Psoas muscle (tissue), 8 donors: ENCODE results near the gene TSPAN11. TPM values are rescaled to one million over a fixed set of nuclear protein-coding genes. Genes with fewer than 3 reads are reported as not detected.

ENCODE experiments used
- ATAC-seq, 4 donors: fragments of 200-7000 bp; cut with Tn5 transposase; one replicate each; pipeline ENCODE4 v1.9.1; 2020; ENCODE audit warnings: moderate library complexity in 3 of 4, mild to moderate bottlenecking in 2 of 4
- DNase-seq, 2 donors: peaks; one replicate each; pipeline ENCODE4 v3.0.0-alpha.2; 2020
- H3K27ac ChIP-seq: fragments of 200-600 bp; one replicate; pipeline ENCODE4 v1.8.0; 2022
- H3K27me3 ChIP-seq, 3 donors: fragments of 200-600 bp in 1 of 3; one replicate each; pipeline versions ENCODE4 v1.6.1 to v1.8.0; 2013 to 2022; ENCODE audit warnings: low read length in 2 of 3, mild to moderate bottlenecking in 2 of 3, moderate library complexity in 1 of 3; ENCODE audit not compliant: insufficient read depth in 3 of 3
- H3K36me3 ChIP-seq, 2 donors: fragments of 200-600 bp in 1 of 2; one replicate each; pipeline versions ENCODE4 v1.6.1 to v1.8.0; 2013 to 2022; ENCODE audit warnings: low read depth in 1 of 2, mild to moderate bottlenecking in 1 of 2, moderate library complexity in 1 of 2; ENCODE audit not compliant: insufficient read depth in 1 of 2
- H3K4me1 ChIP-seq: fragments of 200-600 bp; one replicate; pipeline ENCODE4 v1.8.0; 2022
- H3K4me3 ChIP-seq: fragments of 200-600 bp; one replicate; pipeline ENCODE4 v1.8.0; 2022; ENCODE audit warnings: mild to moderate bottlenecking
- H3K9me3 ChIP-seq: fragments of 200-600 bp; one replicate; pipeline ENCODE4 v1.8.0; 2022
- WGBS, 3 donors: extraction: QIAGEN DNeasy Blood & Tissue Kit; methylation state at CpG; one replicate each; pipeline versions ENCODE4 v1.1.6 to v1.1.7; 2013; 5-methylcytosine and 5-hydroxymethylcytosine counted together
- intact Hi-C, 2 donors: fragments of 100-400 bp; cut with DNase I; formaldehyde crosslinking; loops; one replicate each; pipeline versions ENCODE4 v1.11.0 to v1.14.2; 2022
- polyA plus RNA-seq, 3 donors: library from polyadenylated mRNA; stranded (reverse); fragments of 200-250 nt; gene quantifications; one replicate each; pipeline ENCODE4 v1.2.3, GENCODE V29; 2013
- total RNA-seq, 4 donors: library from RNA; stranded (reverse); fragmentation: NEBNext Ultra II Directional in 2 of 4; extraction: Animal tissue kit (Norgen Biotek cat#: 25700) in 2 of 4; gene quantifications; one replicate each; pipeline versions ENCODE4 v1.2.1 to v1.2.4, GENCODE V29; 2021 to 2023
- TF ChIP-seq, protein P1 (sequence below): fragments of 200-600 bp; IDR thresholded peaks from one replicate; pipeline ENCODE4 v1.8.0; 2022; ENCODE audit warnings: antibody characterized with exemption
- donor health status: healthy with polysubstance abuse.
- donor health status: DM: no; HTN: no; CAD: no; lungs with moderate emphysema.
- donor health status: Bipolar disorder and iron deficiency.
- donor health status: healthy.
- donor health status: DM: yes; HTN: yes; CAD: no.
- donor health status: DM: no; HTN: no; CAD: no.
- donor health status: DM: no; HTN: no; CAD: no.
- donor health status: DM: yes; HTN: yes; CAD: no.

The TSPAN11 gene
- total and polyA plus RNA-seq, 7 donors: 0.05 to 0.24 (median 0.14) TPM; not detected in 1

DNA sequence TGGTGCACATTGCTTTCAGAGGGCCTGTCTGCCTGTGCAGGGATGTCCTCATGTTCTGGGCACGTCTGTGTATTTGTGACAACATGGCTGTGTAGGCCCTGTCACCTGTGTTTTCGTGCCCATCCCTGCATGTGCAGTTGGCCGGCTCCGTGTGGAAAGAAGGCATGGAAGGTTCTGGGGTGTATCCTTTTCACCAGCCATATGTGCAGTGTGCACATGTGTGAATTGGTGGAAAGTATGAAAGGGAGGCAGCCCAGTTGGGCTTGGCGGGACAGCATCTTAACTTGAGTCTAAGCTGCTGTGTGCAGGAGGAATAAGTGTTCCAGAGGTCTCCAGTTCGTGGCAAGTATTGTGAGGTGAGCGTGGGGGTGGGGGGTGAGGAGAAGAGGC, 669 bp downstream of the TSPAN11 start:
- TF ChIP-seq, protein P1, sequence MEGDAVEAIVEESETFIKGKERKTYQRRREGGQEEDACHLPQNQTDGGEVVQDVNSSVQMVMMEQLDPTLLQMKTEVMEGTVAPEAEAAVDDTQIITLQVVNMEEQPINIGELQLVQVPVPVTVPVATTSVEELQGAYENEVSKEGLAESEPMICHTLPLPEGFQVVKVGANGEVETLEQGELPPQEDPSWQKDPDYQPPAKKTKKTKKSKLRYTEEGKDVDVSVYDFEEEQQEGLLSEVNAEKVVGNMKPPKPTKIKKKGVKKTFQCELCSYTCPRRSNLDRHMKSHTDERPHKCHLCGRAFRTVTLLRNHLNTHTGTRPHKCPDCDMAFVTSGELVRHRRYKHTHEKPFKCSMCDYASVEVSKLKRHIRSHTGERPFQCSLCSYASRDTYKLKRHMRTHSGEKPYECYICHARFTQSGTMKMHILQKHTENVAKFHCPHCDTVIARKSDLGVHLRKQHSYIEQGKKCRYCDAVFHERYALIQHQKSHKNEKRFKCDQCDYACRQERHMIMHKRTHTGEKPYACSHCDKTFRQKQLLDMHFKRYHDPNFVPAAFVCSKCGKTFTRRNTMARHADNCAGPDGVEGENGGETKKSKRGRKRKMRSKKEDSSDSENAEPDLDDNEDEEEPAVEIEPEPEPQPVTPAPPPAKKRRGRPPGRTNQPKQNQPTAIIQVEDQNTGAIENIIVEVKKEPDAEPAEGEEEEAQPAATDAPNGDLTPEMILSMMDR: no peak
- Histone ChIP-seq H3K9me3 (no peaks in the 10 kb centered on the region), H3K27ac (no peak overlapping the region), H3K4me3 (no peak overlapping the region), H3K4me1 (no peaks in the 10 kb centered on the region), H3K36me3 (no peaks in the 10 kb centered on the region), H3K27me3 (peaks cover 0 to 33% (median 17%) of the 10 kb centered on the region in 3 donors)
- intact Hi-C loops: no loop called here
- WGBS, 3 donors: 93 to 94% (median 94%) methylated on average over 7 of the region's 7 CpGs
- DNase-seq: no peak
- ATAC-seq: no peak

DNA sequence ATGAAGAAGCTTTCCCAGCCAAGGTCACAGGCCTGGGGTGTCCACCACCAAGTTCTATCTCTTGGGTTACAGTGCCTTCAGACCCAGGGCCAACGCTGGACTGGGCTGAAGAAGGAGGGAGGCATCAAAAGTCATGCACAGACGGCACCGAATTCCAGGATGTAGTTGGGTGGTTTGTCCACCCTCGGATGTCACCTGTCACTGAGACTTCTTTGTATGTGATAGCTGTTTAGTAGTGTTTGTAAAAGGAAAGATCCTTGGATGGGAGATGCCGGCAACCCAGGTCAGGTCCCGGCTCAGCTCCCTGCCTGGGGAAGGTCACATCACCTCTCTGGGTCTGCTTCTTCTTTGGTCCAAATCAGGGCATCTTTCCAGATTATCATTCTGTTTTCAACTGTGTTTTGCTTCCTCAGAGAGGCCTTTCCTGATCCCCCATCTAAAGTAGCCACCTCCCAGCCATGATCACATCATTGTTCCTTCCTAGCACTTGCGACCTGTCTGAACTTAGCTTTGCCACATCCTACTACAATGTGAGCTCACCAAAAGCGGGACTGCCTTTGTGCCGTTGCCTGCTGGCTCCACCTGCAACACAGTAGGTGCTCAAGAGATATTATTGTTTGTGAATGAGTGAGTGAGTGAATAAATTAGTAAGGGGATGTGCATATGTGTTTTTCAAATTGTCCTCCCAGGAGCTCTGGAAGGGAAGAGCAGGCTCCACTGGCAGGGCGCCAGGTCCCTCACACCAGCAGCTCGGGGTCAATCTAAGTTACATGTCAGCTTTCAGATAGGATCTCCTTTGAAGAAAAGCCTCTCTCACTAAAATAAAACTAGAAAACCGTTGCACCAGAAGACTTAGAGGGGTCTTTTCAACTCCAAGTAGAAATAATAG, 2.1 kb downstream of the TSPAN11 start:
- Histone ChIP-seq H3K27me3 (peaks cover 0 to 33% (median 17%) of the 10 kb centered on the region in 3 donors), H3K4me1 (no peaks in the 10 kb centered on the region), H3K4me3 (no peak overlapping the region), H3K27ac (no peak overlapping the region), H3K36me3 (no peaks in the 10 kb centered on the region), H3K9me3 (no peaks in the 10 kb centered on the region)
- TF ChIP-seq, protein P1: no peak
- WGBS, 3 donors: 74 to 76% (median 75%) methylated on average over 12 of the region's 12 CpGs
- no peak for DNase-seq
- intact Hi-C loops: no loop called here
- ATAC-seq: no peak

DNA sequence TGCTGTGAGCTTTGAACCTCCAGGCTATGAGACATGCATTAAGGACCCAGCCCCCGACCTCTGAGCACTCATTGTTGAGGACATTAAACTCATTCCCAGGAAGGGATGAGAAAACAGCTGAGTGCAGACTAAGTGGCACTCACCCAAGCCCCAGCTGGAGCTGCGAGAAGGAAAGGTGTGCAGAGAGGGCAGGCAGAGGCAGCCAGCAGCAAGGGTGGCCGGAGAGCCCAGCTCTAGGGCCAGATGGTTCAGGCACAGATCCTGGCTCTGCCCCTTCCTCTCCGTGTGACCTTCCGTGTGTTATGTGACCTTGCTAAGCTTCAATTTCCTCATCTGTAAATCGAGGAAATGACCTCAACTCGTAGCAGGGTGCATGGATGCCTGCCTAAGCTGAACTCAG, 3.7 kb downstream of the TSPAN11 start:
- no peak for ATAC-seq
- 41 to 49% (median 44%) methylated on average over 7 of the region's 7 CpGs for WGBS, 3 donors

DNA sequence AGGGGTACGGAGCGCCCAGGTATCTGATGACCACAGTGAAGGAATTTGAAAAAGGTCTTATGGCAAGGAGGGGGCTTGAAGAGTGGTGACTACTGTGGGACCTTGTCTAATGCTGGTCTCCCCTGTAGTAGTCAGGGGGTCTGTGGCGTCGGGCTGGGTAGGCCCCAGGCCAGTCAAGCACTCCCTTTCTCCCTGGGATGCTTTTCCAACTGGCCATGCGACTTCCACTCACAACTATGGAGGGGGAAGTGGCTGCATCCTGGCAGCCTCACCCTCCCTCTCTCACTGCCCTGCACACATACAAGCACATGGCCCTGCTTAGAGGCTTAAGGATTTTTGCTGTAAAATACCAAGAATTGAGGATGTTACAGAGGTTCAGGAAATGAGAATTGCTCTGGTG, 4.1 kb downstream of the TSPAN11 start:
- Histone ChIP-seq H3K27ac (no peak overlapping the region), H3K9me3 (no peaks in the 10 kb centered on the region), H3K27me3 (peaks cover 0 to 26% (median 12%) of the 10 kb centered on the region in 3 donors), H3K36me3 (no peaks in the 10 kb centered on the region), H3K4me1 (no peaks in the 10 kb centered on the region), H3K4me3 (no peak overlapping the region)
- TF ChIP-seq, protein P1: no peak
- ATAC-seq (no peak), DNase-seq (no peak)
- WGBS, 3 donors: 72 to 78% (median 75%) methylated on average over 5 of the region's 5 CpGs
- intact Hi-C loops: no loop called here

More for the DNA sequence above, 3.7 kb downstream of the TSPAN11 start:
- no peaks in the 10 kb centered on the region for H3K9me3 ChIP-seq
- intact Hi-C loops: no loop called here
- H3K36me3 ChIP-seq: no peaks in the 10 kb centered on the region
- no peak overlapping the region for H3K4me3 ChIP-seq
- no peak for DNase-seq
- peaks cover 0 to 30% (median 17%) of the 10 kb centered on the region in 3 donors for H3K27me3 ChIP-seq
- TF ChIP-seq, protein P1: no peak
- no peak overlapping the region for H3K27ac ChIP-seq
- no peaks in the 10 kb centered on the region for H3K4me1 ChIP-seq
